Adrenal gland (tissue), 12 donors: ENCODE measurements around the gene CX3CR1. TPM values are rescaled to one million over a fixed set of nuclear protein-coding genes. Genes with fewer than 3 reads are reported as not detected.
A peak's percentile ranks its signal among the peaks of the same experiment; 100 is the strongest.

Experiments used
- DNase-seq, 7 donors: peaks; one replicate each; pipeline ENCODE4 v3.0.0-alpha.2; 2019 to 2020
- H3K27ac ChIP-seq, 5 donors: fragments of 200-600 bp; sonication (generic) in 4 of 5; 1 replicate in 3 of 5; 2 replicates in 2 of 5; pipeline versions ENCODE4 v1.5.1 to v1.8.0; 2016 to 2020; ENCODE audit warnings: mild to moderate bottlenecking in 1 of 5
- H3K27me3 ChIP-seq: fragments of 200-600 bp; 2 replicates; pipeline ENCODE4 v1.8.0; 2021
- H3K36me3 ChIP-seq, 2 donors: fragments of 200-600 bp; replicated peaks in 1 of 2; 1 replicate in 1 of 2; 2 replicates in 1 of 2; pipeline versions ENCODE4 v1.5.1 to v1.8.0; 2018 to 2022
- H3K4me1 ChIP-seq, 2 donors: fragments of 200-600 bp; replicated peaks in 1 of 2; 1 replicate in 1 of 2; 2 replicates in 1 of 2; pipeline versions ENCODE4 v1.5.1 to v1.8.0; 2018 to 2021
- H3K4me3 ChIP-seq, 4 donors: fragments of 200-600 bp; sonication (generic) in 3 of 4; one replicate each; pipeline ENCODE4 v1.5.1; 2016 to 2018
- H3K9me3 ChIP-seq, 3 donors: fragments of 200-600 bp; sonication (generic) in 1 of 3; replicated peaks in 1 of 3; 1 replicate in 2 of 3; 2 replicates in 1 of 3; pipeline versions ENCODE4 v1.5.1 to v1.8.0; 2016 to 2021
- POLR2A ChIP-seq, 2 donors: fragments of 450-650 bp; IDR thresholded peaks; one replicate each; pipeline ENCODE4 v1.6.1; 2017; ENCODE audit warnings: antibody characterized with exemption in 2 of 2, mild to moderate bottlenecking in 2 of 2, moderate library complexity in 1 of 2
- WGBS, 4 donors: extraction: QIAGEN DNeasy Blood & Tissue Kit in 2 of 4; methylation state at CpG; one replicate each; pipeline versions ENCODE4 v1.1.5 to v1.1.7; 2013 to 2017; 5-methylcytosine and 5-hydroxymethylcytosine counted together
- intact Hi-C, 2 donors: fragments of 100-400 bp; cut with DNase I; formaldehyde crosslinking; loops; one replicate each; pipeline versions ENCODE4 v1.14.1 to v1.15.0; 2022 to 2023
- polyA plus RNA-seq, 3 donors: library from polyadenylated mRNA; stranded (reverse); fragments of 200-250 nt in 2 of 3; fragments of 350-450 nt in 1 of 3; fragmentation: Illumina TruSeq in 1 of 3; extraction: RNeasy Lipid Tissue Mini Kit (QIAGEN cat#74804) in 1 of 3; gene quantifications; one replicate each; pipeline ENCODE4 v1.2.3, GENCODE V29; 2013 to 2014
- total RNA-seq, 9 donors: library from RNA; depleted of rRNA in 4 of 9; stranded (reverse); fragments of >200 nt in 4 of 9; fragments of 120-200 nt in 1 of 9; fragmentation: NEBNext Ultra II Directional in 1 of 9; extraction: Animal tissue kit (Norgen Biotek cat#: 25700) in 1 of 9; gene quantifications; one replicate each; pipeline versions ENCODE4 v1.1.0 to v1.2.4, GENCODE V29; 2013 to 2023
- TF ChIP-seq, protein P1 (sequence below), 6 experiments: fragments of 450-650 bp in 4 of 6; fragments of 200-600 bp in 2 of 6; sonication (generic) in 1 of 6; IDR thresholded peaks; 1 replicate in 5 of 6; 2 replicates in 1 of 6; pipeline versions ENCODE4 v1.5.1 to v1.8.0; 2016 to 2021; ENCODE audit warnings: antibody characterized with exemption in 6 of 6, mild to moderate bottlenecking in 2 of 6, moderate library complexity in 1 of 6
- donor health status: healthy with polysubstance abuse.
- donor health status: Bipolar disorder and iron deficiency.
- donor health status: DM: yes; HTN: yes; CAD: no.
- donor health status: DM: no; HTN: no; CAD: no.
- donor health status: DM: no; HTN: no; CAD: no.
- donor health status: DM: yes; HTN: yes; CAD: no.

The CX3CR1 gene
- total and polyA plus RNA-seq, 12 donors, result 0.16 to 3.1 (median 1.4) TPM; not detected in 1

GRCh38 chr3:39271363-39271914, 8.4 kb downstream of the CX3CR1 start:
- Histone ChIP-seq H3K4me1 (no peaks in the 10 kb centered on the region), H3K27ac (peak overlapping the region in 1 of 5 donors; percentile 17), H3K36me3 (no peaks in the 10 kb centered on the region), H3K4me3 (no peak overlapping the region), H3K27me3 (no peaks in the 10 kb centered on the region), H3K9me3 (no peaks in the 10 kb centered on the region)
- TF ChIP-seq POLR2A (IDR thresholded peaks at IDR 0.05), result no peak
- TF ChIP-seq, protein P1, sequence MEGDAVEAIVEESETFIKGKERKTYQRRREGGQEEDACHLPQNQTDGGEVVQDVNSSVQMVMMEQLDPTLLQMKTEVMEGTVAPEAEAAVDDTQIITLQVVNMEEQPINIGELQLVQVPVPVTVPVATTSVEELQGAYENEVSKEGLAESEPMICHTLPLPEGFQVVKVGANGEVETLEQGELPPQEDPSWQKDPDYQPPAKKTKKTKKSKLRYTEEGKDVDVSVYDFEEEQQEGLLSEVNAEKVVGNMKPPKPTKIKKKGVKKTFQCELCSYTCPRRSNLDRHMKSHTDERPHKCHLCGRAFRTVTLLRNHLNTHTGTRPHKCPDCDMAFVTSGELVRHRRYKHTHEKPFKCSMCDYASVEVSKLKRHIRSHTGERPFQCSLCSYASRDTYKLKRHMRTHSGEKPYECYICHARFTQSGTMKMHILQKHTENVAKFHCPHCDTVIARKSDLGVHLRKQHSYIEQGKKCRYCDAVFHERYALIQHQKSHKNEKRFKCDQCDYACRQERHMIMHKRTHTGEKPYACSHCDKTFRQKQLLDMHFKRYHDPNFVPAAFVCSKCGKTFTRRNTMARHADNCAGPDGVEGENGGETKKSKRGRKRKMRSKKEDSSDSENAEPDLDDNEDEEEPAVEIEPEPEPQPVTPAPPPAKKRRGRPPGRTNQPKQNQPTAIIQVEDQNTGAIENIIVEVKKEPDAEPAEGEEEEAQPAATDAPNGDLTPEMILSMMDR (IDR thresholded peaks at IDR 0.05), result no peak
- DNase-seq, result no peak
- intact Hi-C loops, result no loop called here
- 89 to 95% (median 93%) methylated on average over 6 of the region's 6 CpGs for WGBS, 4 donors

DNA sequence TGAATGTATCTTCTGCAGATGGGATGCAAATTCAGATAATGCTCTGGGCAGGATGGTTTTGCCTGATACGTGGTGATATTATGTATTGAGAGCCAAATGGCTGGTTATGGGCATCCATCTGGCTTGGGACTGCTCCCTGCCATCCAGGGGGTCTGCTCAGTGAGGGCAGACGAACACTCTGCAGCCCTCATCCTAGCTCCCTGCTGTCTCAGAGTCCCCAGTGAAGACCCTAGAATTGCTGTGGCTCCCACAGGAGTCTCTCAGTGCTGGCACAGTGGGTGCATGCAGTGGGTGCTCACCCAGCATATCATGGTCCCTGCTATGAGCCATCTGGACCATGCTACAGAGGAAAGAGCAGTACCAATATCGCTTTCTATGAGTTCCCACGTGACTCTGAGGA, 10.3 kb downstream of the CX3CR1 start:
- Histone ChIP-seq H3K9me3 (no peaks in the 10 kb centered on the region), H3K27me3 (no peaks in the 10 kb centered on the region), H3K4me1 (no peaks in the 10 kb centered on the region), H3K4me3 (no peak overlapping the region), H3K27ac (no peak overlapping the region), H3K36me3 (no peaks in the 10 kb centered on the region)
- WGBS, 4 donors, result 69 to 77% (median 74%) methylated on average over 3 to 4 of the region's 4 CpGs
- intact Hi-C loops, result no loop called here
- TF ChIP-seq POLR2A (IDR thresholded peaks at IDR 0.05), result no peak
- TF ChIP-seq, protein P1 (IDR thresholded peaks at IDR 0.05), result no peak
- no peak for DNase-seq

DNA sequence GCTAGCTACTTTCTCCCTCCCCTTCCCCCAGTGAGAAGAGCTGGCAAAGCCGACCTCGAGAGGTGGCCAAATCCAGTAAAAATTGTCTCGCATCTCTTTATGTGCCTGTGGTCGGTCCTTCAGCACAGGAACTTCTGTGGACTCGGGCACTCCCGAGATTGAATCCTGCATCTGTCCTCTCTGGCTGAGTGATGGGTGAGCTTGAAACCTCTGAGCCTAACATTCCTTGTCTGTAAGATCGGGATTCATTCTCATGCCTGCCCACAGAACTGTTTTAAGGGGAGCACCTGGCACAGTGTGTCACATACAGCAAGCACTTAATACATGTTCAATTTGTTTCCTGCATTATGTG, 11.3 kb downstream of the CX3CR1 start:
- DNase-seq, result no peak
- Histone ChIP-seq H3K4me1 (no peaks in the 10 kb centered on the region), H3K9me3 (no peaks in the 10 kb centered on the region), H3K4me3 (no peak overlapping the region), H3K27ac (no peak overlapping the region), H3K36me3 (no peaks in the 10 kb centered on the region), H3K27me3 (no peaks in the 10 kb centered on the region)
- WGBS, 4 donors, result 60 to 80% (median 67%) methylated on average over 7 of the region's 7 CpGs
- intact Hi-C loops, result no loop called here
- no peak for TF ChIP-seq POLR2A (IDR thresholded peaks at IDR 0.05)
- TF ChIP-seq, protein P1 (IDR thresholded peaks at IDR 0.05), result no peak

GRCh38 chr3:39267631-39268548, 11.9 kb downstream of the CX3CR1 start:
- no peaks in the 10 kb centered on the region for H3K27me3 ChIP-seq
- intact Hi-C loops, result no loop called here
- H3K4me1 ChIP-seq, result no peaks in the 10 kb centered on the region
- WGBS, 4 donors, result 67 to 79% (median 74%) methylated on average over 15 of the region's 15 CpGs
- H3K36me3 ChIP-seq, result no peaks in the 10 kb centered on the region
- no peaks in the 10 kb centered on the region for H3K9me3 ChIP-seq
- no peak overlapping the region for H3K4me3 ChIP-seq
- H3K27ac ChIP-seq, result no peak overlapping the region
- no peak for DNase-seq
- TF ChIP-seq, protein P1 (IDR thresholded peaks at IDR 0.05), result no peak
- TF ChIP-seq POLR2A (IDR thresholded peaks at IDR 0.05), result no peak
